Gastrocnemius medialis (tissue), 4 donors: ENCODE measurements around the gene PLEKHA3.

Experiments used
- POLR2A ChIP-seq, 2 donors: fragments of 450-650 bp; IDR thresholded peaks; one replicate each; pipeline ENCODE4 v1.6.1; 2017; ENCODE audit warnings: antibody characterized with exemption in 2 of 2, mild to moderate bottlenecking in 2 of 2, moderate library complexity in 2 of 2
- TF ChIP-seq, protein P1 (sequence below), 5 experiments: fragments of 450-650 bp in 3 of 5; fragments of 200-600 bp in 2 of 5; sonication (generic) in 2 of 5; IDR thresholded peaks in 4 of 5; conservative IDR thresholded peaks in 1 of 5; 1 replicate in 4 of 5; 2 replicates in 1 of 5; pipeline ENCODE4 v1.5.1; 2016 to 2019; ENCODE audit warnings: antibody characterized with exemption in 5 of 5, mild to moderate bottlenecking in 3 of 5, moderate library complexity in 3 of 5

DNA sequence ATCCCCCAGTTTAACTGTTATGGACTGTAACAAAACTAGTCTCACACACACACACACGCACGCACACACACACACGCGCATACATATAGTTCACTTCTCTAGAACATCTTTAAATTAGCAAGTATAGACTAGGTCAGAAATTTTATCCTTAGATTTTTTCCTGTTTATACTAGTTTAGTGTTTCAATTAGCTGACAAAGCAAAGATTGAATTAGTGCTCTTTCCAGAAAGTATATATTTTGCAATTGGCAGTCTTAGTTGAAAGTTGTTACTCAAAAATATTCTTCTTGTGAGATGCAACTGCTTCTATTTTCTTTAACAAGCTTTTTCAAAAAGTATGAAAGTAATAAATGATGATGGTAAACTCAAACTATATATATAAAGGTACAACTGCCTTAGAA, 22.5 kb downstream of the PLEKHA3 start:
- no peak for TF ChIP-seq POLR2A (IDR thresholded peaks at IDR 0.05)
- TF ChIP-seq, protein P1, sequence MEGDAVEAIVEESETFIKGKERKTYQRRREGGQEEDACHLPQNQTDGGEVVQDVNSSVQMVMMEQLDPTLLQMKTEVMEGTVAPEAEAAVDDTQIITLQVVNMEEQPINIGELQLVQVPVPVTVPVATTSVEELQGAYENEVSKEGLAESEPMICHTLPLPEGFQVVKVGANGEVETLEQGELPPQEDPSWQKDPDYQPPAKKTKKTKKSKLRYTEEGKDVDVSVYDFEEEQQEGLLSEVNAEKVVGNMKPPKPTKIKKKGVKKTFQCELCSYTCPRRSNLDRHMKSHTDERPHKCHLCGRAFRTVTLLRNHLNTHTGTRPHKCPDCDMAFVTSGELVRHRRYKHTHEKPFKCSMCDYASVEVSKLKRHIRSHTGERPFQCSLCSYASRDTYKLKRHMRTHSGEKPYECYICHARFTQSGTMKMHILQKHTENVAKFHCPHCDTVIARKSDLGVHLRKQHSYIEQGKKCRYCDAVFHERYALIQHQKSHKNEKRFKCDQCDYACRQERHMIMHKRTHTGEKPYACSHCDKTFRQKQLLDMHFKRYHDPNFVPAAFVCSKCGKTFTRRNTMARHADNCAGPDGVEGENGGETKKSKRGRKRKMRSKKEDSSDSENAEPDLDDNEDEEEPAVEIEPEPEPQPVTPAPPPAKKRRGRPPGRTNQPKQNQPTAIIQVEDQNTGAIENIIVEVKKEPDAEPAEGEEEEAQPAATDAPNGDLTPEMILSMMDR (IDR thresholded peaks at IDR 0.05 in 4 of 5, conservative IDR thresholded peaks at IDR 0.05 in 1 of 5), result no peak
